GM12878 (cell line): ENCODE data around the gene AMN1. TPM values are rescaled to one million over a fixed set of nuclear protein-coding genes. Genes with fewer than 3 reads are reported as not detected.
"Not testable (repeated sequence)": the region's sequence is repeated elsewhere in the genome, so short reads cannot be mapped to it uniquely, and the experiment has no call there.

Source experiments
- ATAC-seq: fragments of 200-7000 bp; cut with Tn5 transposase; 3 replicates; pipeline ENCODE4 v1.9.1; 2020; ENCODE audit warnings: mild to moderate bottlenecking, moderate library complexity
- BruUV-seq: library from RNA; stranded (reverse); fragments of 400-500 nt; replicated peaks from 2 replicates; lab custom pipeline; 2021; lab: Mats Ljungman, UMichigan
- CTCF ChIA-PET: fragments of 300-600 bp; sonication (Branson Sonifier 250); formaldehyde crosslinking; extraction: SDS; loops from one replicate; lab custom pipeline; 2021; ENCODE audit warnings: inconsistent platforms; lab: Yijun Ruan, JAX
- POLR2A ChIA-PET: fragments of 350-600 bp; formaldehyde crosslinking; extraction: SDS; loops from one replicate; lab custom pipeline; 2021; ENCODE audit warnings: inconsistent platforms; lab: Charles Lee
- RAD21 ChIA-PET: fragments of 300-600 bp; sonication (Branson Sonifier 250); formaldehyde crosslinking; loops from one replicate; lab custom pipeline; 2023; ENCODE audit warnings: antibody characterized with exemption; ENCODE audit not compliant: unreplicated experiment; lab: Charles Lee
- SMC1A ChIA-PET: fragments of 300-600 bp; sonication (Branson Sonifier 250); formaldehyde crosslinking; loops from one replicate; lab custom pipeline; 2023; ENCODE audit not compliant: unreplicated experiment, uncharacterized antibody; lab: Charles Lee
- DNase-seq: peaks from one replicate; pipeline ENCODE4 v3.0.0-alpha.2; 2011; ENCODE audit warnings: low read depth, low spot score
- FAIRE-seq: peaks from 3 replicates; lab custom pipeline; 2011; peaks lifted over from hg19 to GRCh38; lab: Jason Lieb, UNC
- H2AFZ ChIP-seq: 2 replicates; pipeline ENCODE4 v1.6.0; 2011; ENCODE audit warnings: low read depth, low read length, control low read depth; ENCODE audit not compliant: control insufficient read depth
- H3K27ac ChIP-seq: 2 replicates; pipeline ENCODE4 v1.5.1; 2011; ENCODE audit warnings: control low read depth; ENCODE audit not compliant: control insufficient read depth, insufficient read depth
- H3K27me3 ChIP-seq, 2 experiments: replicated peaks in 1 of 2; 2 replicates each; pipeline versions ENCODE4 v1.6.0 to v1.6.1; 2011; ENCODE audit warnings: low read length in 1 of 2; ENCODE audit not compliant: control insufficient read depth in 2 of 2, insufficient read depth in 2 of 2
- H3K36me3 ChIP-seq, 2 experiments: 2 replicates each; pipeline ENCODE4 v1.5.1; 2011; ENCODE audit warnings: low read length in 1 of 2; ENCODE audit not compliant: control insufficient read depth in 2 of 2, insufficient read depth in 2 of 2
- H3K4me1 ChIP-seq: 2 replicates; pipeline ENCODE4 v1.6.1; 2011; ENCODE audit warnings: mild to moderate bottlenecking, low read length, moderate library complexity, mixed read lengths; ENCODE audit not compliant: control insufficient read depth, insufficient read depth
- H3K4me2 ChIP-seq: 2 replicates; pipeline ENCODE4 v1.6.0; 2011; ENCODE audit warnings: control low read depth; ENCODE audit not compliant: control insufficient read depth, insufficient read depth
- H3K4me3 ChIP-seq: fragments of 200-600 bp; sonication (generic); 2 replicates; pipeline ENCODE4 v1.5.1; 2016
- H3K79me2 ChIP-seq: 2 replicates; pipeline ENCODE4 v1.6.0; 2011; ENCODE audit warnings: low read length; ENCODE audit not compliant: control insufficient read depth, insufficient read depth
- H3K9ac ChIP-seq: 2 replicates; pipeline ENCODE4 v1.8.0; 2011; ENCODE audit warnings: low read length, control low read depth, mixed read lengths; ENCODE audit not compliant: control insufficient read depth, insufficient read depth
- H3K9me3 ChIP-seq: replicated peaks from 3 replicates; pipeline ENCODE4 v1.5.1; 2011; ENCODE audit warnings: mild to moderate bottlenecking, low read length; ENCODE audit not compliant: control insufficient read depth, insufficient read depth
- H4K20me1 ChIP-seq: 2 replicates; pipeline ENCODE4 v1.6.0; 2011; ENCODE audit not compliant: control insufficient read depth, insufficient read depth
- CTCF ChIP-seq, 3 experiments: IDR thresholded peaks in 2 of 3; conservative IDR thresholded peaks in 1 of 3; 2 replicates each; pipeline ENCODE4 v1.5.1; 2011; ENCODE audit warnings: low read depth in 3 of 3, low read length in 3 of 3, mild to moderate bottlenecking in 3 of 3, control low read depth in 2 of 3, moderate library complexity in 2 of 3, inconsistent platforms in 1 of 3, mixed read lengths in 1 of 3; ENCODE audit not compliant: control insufficient read depth in 2 of 3, insufficient read depth in 1 of 3; ENCODE audit errors: extremely low read depth in 1 of 3
- HDGF ChIP-seq: fragments of 450-650 bp; IDR thresholded peaks from 2 replicates; pipeline ENCODE4 v1.6.1; 2016; ENCODE audit warnings: antibody characterized with exemption
- NBN ChIP-seq: fragments of 450-650 bp; IDR thresholded peaks from 2 replicates; pipeline ENCODE4 v1.6.1; 2016
- NKRF ChIP-seq: fragments of 450-650 bp; conservative IDR thresholded peaks from 2 replicates; pipeline ENCODE4 v1.6.1; 2017; ENCODE audit warnings: mild to moderate bottlenecking, moderate library complexity
- RCOR1 ChIP-seq: conservative IDR thresholded peaks from 2 replicates; pipeline ENCODE4 v1.6.1; 2012; ENCODE audit warnings: low read depth, low read length, improper control_type of control experiment
- RFX5 ChIP-seq: IDR thresholded peaks from 2 replicates; pipeline ENCODE4 v1.6.1; 2011; ENCODE audit warnings: low read depth, low read length, improper control_type of control experiment
- SIX5 ChIP-seq: IDR thresholded peaks from 2 replicates; pipeline ENCODE4 v1.6.1; 2011; ENCODE audit warnings: mild to moderate bottlenecking, low read depth, low read length, moderate library complexity; ENCODE audit not compliant: severe bottlenecking
- SMAD5 ChIP-seq: IDR thresholded peaks from 2 replicates; pipeline ENCODE4 v1.6.1; 2016; ENCODE audit warnings: antibody characterized with exemption, low read depth
- TCF3 ChIP-seq: IDR thresholded peaks from 2 replicates; pipeline ENCODE4 v1.6.1; 2012; ENCODE audit warnings: low read depth, mild to moderate bottlenecking, low read length, borderline replicate concordance; ENCODE audit not compliant: insufficient read depth
- WRNIP1 ChIP-seq: IDR thresholded peaks from 2 replicates; pipeline ENCODE4 v1.6.1; 2011; ENCODE audit warnings: low read depth, low read length, improper control_type of control experiment, borderline replicate concordance
- WGBS: methylation state at CpG from one replicate; pipeline ENCODE4 v1.1.6; 2016; ENCODE audit warnings: low lambda C conversion rate; ENCODE audit not compliant: insufficient replicate concordance, insufficient coverage; ENCODE audit errors: missing lambda C conversion rate; 5-methylcytosine and 5-hydroxymethylcytosine counted together
- in situ Hi-C: fragments of 300-500 bp; cut with MboI; formaldehyde crosslinking; loops from 9 replicates; pipeline ENCODE4 v1.14.3; 2018; ENCODE audit warnings: mixed read lengths
- intact Hi-C: fragments of 100-400 bp; cut with micrococcal nuclease; formaldehyde crosslinking; loops from one replicate; pipeline ENCODE4 v1.14.2; 2022; ENCODE audit not compliant: unreplicated experiment
- polyA plus RNA-seq, 11 experiments: library from polyadenylated mRNA; depleted of rRNA in 4 of 11; unstranded in 6 of 11; stranded (reverse) in 5 of 11; fragments of >200 nt; fragmentation: Nextera tagmentation in 4 of 11; fragmentation: Illumina TruSeq in 1 of 11; extraction: Ambion mirVana in 4 of 11; extraction: Trizol in 1 of 11; gene quantifications; 1 replicate in 1 of 11; 2 replicates in 10 of 11; pipeline versions ENCODE4 v1.2.1 to v1.2.3, GENCODE V29; 2011 to 2016; ENCODE audit warnings: inconsistent platforms in 2 of 11, missing spikeins in 2 of 11, low read depth in 1 of 11
- total RNA-seq, 4 experiments: library from RNA; depleted of rRNA in 3 of 4; stranded (reverse); fragments of >200 nt in 3 of 4; fragmentation: Illumina TruSeq in 1 of 4; extraction: Trizol in 1 of 4; gene quantifications; 2 replicates each; pipeline versions ENCODE4 v1.2.1 to v1.2.3, GENCODE V29; 2013 to 2021

The AMN1 gene
- total and polyA plus RNA-seq, 10 of the 15 experiments (the other 5 are each of a cell fraction or from before 2014, with no cell fraction given): 5.4 to 19.3 (median 9.3) TPM

GRCh38 chr12:31669582-31669981 is 59.2 kb downstream of the AMN1 start:
- ATAC-seq, H4K20me1 ChIP-seq, H3K4me2 ChIP-seq, intact Hi-C loops, H3K27ac ChIP-seq, CTCF ChIA-PET, DNase-seq, FAIRE-seq, H3K9me3 ChIP-seq, H3K27me3 ChIP-seq, H2AFZ ChIP-seq, H3K4me3 ChIP-seq, H3K36me3 ChIP-seq, RAD21 ChIA-PET, H3K4me1 ChIP-seq, BruUV-seq, H3K9ac ChIP-seq, H3K79me2 ChIP-seq: not testable (repeated sequence)
- SMC1A ChIA-PET: interaction anchor here (3.7 kb wide), 1 partner anchor 16 kb away, joined by 15 read pairs; no protein-coding TSS in a partner anchor
- 44% methylated on average over 1 of the region's 2 CpGs for WGBS
- POLR2A ChIA-PET: interaction anchor here (0.6 to 0.7 kb wide), 2 partner anchors 40 to 147 kb away, joined by 3 to 5 read pairs; no protein-coding TSS in a partner anchor
- in situ Hi-C loops: loop anchor here (25.0 kb wide), 1 partner anchor 1243 kb away; no protein-coding TSS in a partner anchor

- BruUV-seq: no TSS peak
- intact Hi-C loops (no loop called here), in situ Hi-C loops (loop anchor here (25.0 kb wide), 1 partner anchor 1243 kb away; no protein-coding TSS in a partner anchor)
- DNase-seq (no peak), FAIRE-seq (peak; percentile 7), ATAC-seq (no peak)
- POLR2A ChIA-PET: interaction anchor here (0.7 kb wide), 2 partner anchors 148 to 666 kb away, joined by 3 to 5 read pairs; no protein-coding TSS in a partner anchor
- SMC1A ChIA-PET: interaction anchor here (3.7 kb wide), 1 partner anchor 16 kb away, joined by 15 read pairs; no protein-coding TSS in a partner anchor
- RAD21 ChIA-PET: interaction anchor here (1.6 kb wide), 1 partner anchor 16 kb away, joined by 3 read pairs; no protein-coding TSS in a partner anchor
- Histone ChIP-seq H3K4me3 (no peak overlapping the region), H3K27me3 (no peaks in the 10 kb centered on the region), H4K20me1 (no peaks in the 10 kb centered on the region), H3K4me1 (no peaks in the 10 kb centered on the region), H2AFZ (no peak overlapping the region), H3K79me2 (no peaks in the 10 kb centered on the region), H3K27ac (no peak overlapping the region), H3K4me2 (no peak overlapping the region), H3K36me3 (no peaks in the 10 kb centered on the region), H3K9me3 (peaks cover 8% of the 10 kb centered on the region), H3K9ac (no peak overlapping the region)
- CTCF ChIA-PET: interaction anchor here (0.6 to 1.1 kb wide), 2 partner anchors 16 to 1490 kb away, joined by 3 to 5 read pairs; no protein-coding TSS in a partner anchor
- TF ChIP-seq NBN: no peak
- TF ChIP-seq CTCF (IDR thresholded peaks at IDR 0.05 in 2 of 3, conservative IDR thresholded peaks at IDR 0.05 in 1 of 3; ENCODE audit: control insufficient read depth in 2 of 3, extremely low read depth in 1 of 3, insufficient read depth in 1 of 3, low read depth in 3 of 3, low read length in 3 of 3): no peak
- no peak for TF ChIP-seq RFX5
- TF ChIP-seq RCOR1: no peak
- TF ChIP-seq SIX5: no peak
- no peak for TF ChIP-seq NKRF
- no peak for TF ChIP-seq SMAD5
- no peak for TF ChIP-seq HDGF
- no peak for TF ChIP-seq WRNIP1
- TF ChIP-seq TCF3: no peak
Measured at GRCh38 chr12:31669020-31669419, 59.8 kb downstream of the AMN1 start.
